K562 (cell line): Measurements from ENCODE around the gene NPAS1. TPM values are rescaled to one million over a fixed set of nuclear protein-coding genes. Genes with fewer than 3 reads are reported as not detected.

Experiments
- ATAC-seq: fragments of 200-7000 bp; cut with Tn5 transposase; 3 replicates; pipeline ENCODE4 v1.9.1; 2020; ENCODE audit warnings: moderate library complexity
- BruUV-seq: library from RNA; stranded (reverse); fragments of 400-500 nt; replicated peaks from 2 replicates; lab custom pipeline; 2021; lab: Mats Ljungman, UMichigan
- CTCF ChIA-PET: fragments of 300-600 bp; formaldehyde crosslinking; extraction: SDS; loops from one replicate; lab custom pipeline; 2021; ENCODE audit warnings: low intra/inter-chr PET ratio; lab: Yijun Ruan, JAX
- POLR2A ChIA-PET: fragments of 300-600, 350-650 bp; sonication (Branson Sonifier 250); formaldehyde crosslinking; extraction: SDS; loops from one replicate; lab custom pipeline; 2021; ENCODE audit warnings: antibody characterized with exemption, inconsistent platforms; lab: Yijun Ruan, JAX
- DNase-seq, 4 experiments: peaks; one replicate each; pipeline versions ENCODE4 v3.0.0 to v3.0.0-alpha.2; 2011 to 2018; ENCODE audit warnings: low spot score in 3 of 4, mixed read lengths in 3 of 4; ENCODE audit errors: extremely low read depth in 1 of 4
- FAIRE-seq: peaks from 2 replicates; lab custom pipeline; 2011; peaks lifted over from hg19 to GRCh38; lab: Jason Lieb, UNC
- H2AFZ ChIP-seq: 2 replicates; pipeline ENCODE4 v1.6.0; 2011; ENCODE audit warnings: low read depth, low read length, control low read depth, inconsistent platforms
- H3K27ac ChIP-seq: fragments of 200-600 bp; 3 replicates; pipeline ENCODE4 v1.8.0; 2011; ENCODE audit warnings: low read depth, mild to moderate bottlenecking, control low read depth, inconsistent platforms, low read length, moderate library complexity, mixed read lengths; ENCODE audit errors: extremely low read depth
- H3K27me3 ChIP-seq, 2 experiments: fragments of 300-600 bp in 1 of 2; 2 replicates in 1 of 2; 3 replicates in 1 of 2; pipeline versions ENCODE4 v1.6.0 to v1.8.0; 2011; ENCODE audit warnings: inconsistent platforms in 2 of 2, low read length in 2 of 2, mild to moderate bottlenecking in 1 of 2, mixed read lengths in 1 of 2, moderate library complexity in 1 of 2; ENCODE audit not compliant: control insufficient read depth in 2 of 2, insufficient read depth in 2 of 2
- H3K36me3 ChIP-seq: fragments of 300-600 bp; 3 replicates; pipeline ENCODE4 v1.8.0; 2011; ENCODE audit warnings: mild to moderate bottlenecking, low read length, inconsistent platforms; ENCODE audit not compliant: control insufficient read depth, insufficient read depth
- H3K4me1 ChIP-seq, 2 experiments: fragments of 200-600 bp in 1 of 2; replicated peaks in 1 of 2; 2 replicates in 1 of 2; 3 replicates in 1 of 2; pipeline versions ENCODE4 v1.5.1 to v1.8.0; 2011; ENCODE audit warnings: inconsistent platforms in 2 of 2, low read length in 2 of 2, mild to moderate bottlenecking in 1 of 2, mixed read lengths in 1 of 2, moderate library complexity in 1 of 2; ENCODE audit not compliant: control insufficient read depth in 2 of 2, insufficient read depth in 2 of 2
- H3K4me2 ChIP-seq: 2 replicates; pipeline ENCODE4 v1.6.1; 2011; ENCODE audit warnings: low read length, control low read depth, inconsistent platforms, mixed read lengths; ENCODE audit not compliant: insufficient read depth
- H3K4me3 ChIP-seq: fragments of 200-600 bp; sonication (generic), shearing (Covaris generic); 2 replicates; pipeline ENCODE4 v1.5.1; 2016; ENCODE audit warnings: control low read depth, inconsistent platforms
- H3K79me2 ChIP-seq: fragments of 200-600 bp; 3 replicates; pipeline ENCODE4 v1.8.0; 2011; ENCODE audit warnings: low read length, inconsistent platforms; ENCODE audit not compliant: control insufficient read depth, insufficient read depth
- H3K9ac ChIP-seq, 2 experiments: 2 replicates each; pipeline versions ENCODE4 v1.6.0 to v1.6.1; 2011; ENCODE audit warnings: low read depth in 2 of 2, low read length in 2 of 2, control low read depth in 1 of 2, inconsistent platforms in 1 of 2, mild to moderate bottlenecking in 1 of 2, mixed read lengths in 1 of 2; ENCODE audit not compliant: insufficient read depth in 1 of 2
- H3K9me1 ChIP-seq: one replicate; pipeline ENCODE4 v1.6.0; 2011; ENCODE audit warnings: inconsistent platforms, mild to moderate bottlenecking, low read length, moderate library complexity; ENCODE audit not compliant: control insufficient read depth, insufficient read depth
- H3K9me3 ChIP-seq: replicated peaks from 2 replicates; pipeline ENCODE4 v1.5.1; 2011; ENCODE audit warnings: low read depth, low read length, inconsistent platforms; ENCODE audit not compliant: control insufficient read depth, insufficient read depth
- H4K20me1 ChIP-seq: replicated peaks from 2 replicates; pipeline ENCODE4 v1.6.1; 2011; ENCODE audit warnings: low read length, inconsistent platforms, mixed read lengths; ENCODE audit not compliant: control insufficient read depth, insufficient read depth
- CHD2 ChIP-seq: IDR thresholded peaks from 2 replicates; pipeline ENCODE4 v1.6.1; 2011; ENCODE audit warnings: low read depth, low read length
- CHD4 ChIP-seq: fragments of 200-600 bp; sonication (generic); IDR thresholded peaks from 3 replicates; pipeline ENCODE4 v1.6.1; 2012; ENCODE audit warnings: low read depth, mild to moderate bottlenecking, mixed read lengths, low read length, inconsistent platforms; ENCODE audit not compliant: insufficient read depth, insufficient replicate concordance, poor library complexity, severe bottlenecking
- GATA2 ChIP-seq: sonication (generic); formaldehyde crosslinking; IDR thresholded peaks from 2 replicates; pipeline ENCODE4 v1.4.0; 2020; ENCODE audit warnings: mild to moderate bottlenecking, missing genetic modification reagents
- HDAC1 ChIP-seq, 2 experiments: fragments of 450-650 bp; IDR thresholded peaks; 2 replicates each; pipeline ENCODE4 v1.6.1; 2016 to 2017; ENCODE audit warnings: inconsistent platforms in 1 of 2, mild to moderate bottlenecking in 1 of 2, moderate library complexity in 1 of 2
- MBD2 ChIP-seq: sonication (generic); IDR thresholded peaks from 2 replicates; pipeline ENCODE4 v1.6.1; 2016; ENCODE audit warnings: low read depth, borderline replicate concordance
- MTA3 ChIP-seq: fragments of 450-650 bp; formaldehyde crosslinking; IDR thresholded peaks from 2 replicates; pipeline ENCODE4 v1.6.1; 2017; ENCODE audit warnings: mild to moderate bottlenecking, borderline replicate concordance
- PCBP1 ChIP-seq: fragments of 200-400 bp; formaldehyde crosslinking; IDR thresholded peaks from 2 replicates; pipeline ENCODE4 v1.6.1; 2018; ENCODE audit warnings: mild to moderate bottlenecking, low read depth, low read length; ENCODE audit not compliant: poor library complexity, severe bottlenecking
- RBM17 ChIP-seq: fragments of 200-400 bp; formaldehyde crosslinking; IDR thresholded peaks from 2 replicates; pipeline ENCODE4 v1.6.1; 2017; ENCODE audit warnings: low read depth, mild to moderate bottlenecking, low read length, borderline replicate concordance
- RFX5 ChIP-seq: IDR thresholded peaks from 2 replicates; pipeline ENCODE4 v1.6.1; 2011; ENCODE audit warnings: low read depth, mild to moderate bottlenecking, improper control_type of control experiment, low read length
- SAFB2 ChIP-seq: fragments of 200-400 bp; formaldehyde crosslinking; IDR thresholded peaks from 2 replicates; pipeline ENCODE4 v1.6.1; 2018; ENCODE audit warnings: borderline replicate concordance, low read length, low read depth, moderate library complexity; ENCODE audit not compliant: severe bottlenecking
- SMC3 ChIP-seq: conservative IDR thresholded peaks from 2 replicates; pipeline ENCODE4 v1.6.1; 2011; ENCODE audit warnings: low read depth, low read length, improper control_type of control experiment; ENCODE audit not compliant: insufficient read depth
- TCF7 ChIP-seq: sonication (generic); IDR thresholded peaks from 2 replicates; pipeline ENCODE4 v1.6.1; 2016; ENCODE audit warnings: antibody characterized with exemption, borderline replicate concordance
- YBX1 ChIP-seq: fragments of 450-650 bp; IDR thresholded peaks from 2 replicates; pipeline ENCODE4 v1.7.1; 2016; ENCODE audit warnings: mild to moderate bottlenecking
- ZNF184 ChIP-seq: sonication (generic); formaldehyde crosslinking; IDR thresholded peaks from 2 replicates; pipeline ENCODE4 v1.5.0; 2020; ENCODE audit warnings: missing genetic modification reagents
- ZNF584 ChIP-seq: fragments of 200-800 bp; sonication (Bioruptor generic); IDR thresholded peaks from 2 replicates; pipeline ENCODE4 v1.6.1; 2016; ENCODE audit warnings: low read depth, mild to moderate bottlenecking, missing genetic modification characterization, missing compliant biosample characterization
- ZNF77 ChIP-seq: fragments of 250-450 bp; sonication (Bioruptor Pico); IDR thresholded peaks from 2 replicates; pipeline ENCODE4 v1.5.0; 2020
- WGBS: fragments of 100-300 bp; shearing (Covaris generic); methylation state at CpG from one replicate; pipeline ENCODE4 v1.1.6; 2016; ENCODE audit warnings: low coverage, mixed read lengths; ENCODE audit not compliant: insufficient coverage; ENCODE audit errors: missing lambda C conversion rate; 5-methylcytosine and 5-hydroxymethylcytosine counted together
- in situ Hi-C: fragments of 300-500 bp; cut with MboI; formaldehyde crosslinking; loops from 4 replicates; pipeline ENCODE4 v1.15.0; 2018; ENCODE audit warnings: inconsistent platforms, mixed read lengths
- intact Hi-C: fragments of 100-400 bp; cut with micrococcal nuclease; formaldehyde crosslinking; loops from 2 replicates; pipeline ENCODE4 v1.14.2; 2022
- polyA plus RNA-seq, 8 experiments: library from polyadenylated mRNA; depleted of rRNA in 4 of 8; stranded (reverse) in 5 of 8; unstranded in 3 of 8; fragments of >200 nt; fragmentation: Nextera tagmentation in 2 of 8; fragmentation: Illumina TruSeq in 1 of 8; extraction: Ambion mirVana in 2 of 8; extraction: Trizol in 1 of 8; gene quantifications; 2 replicates each; pipeline versions ENCODE4 v1.2.1 to v1.2.3, GENCODE V29; 2011 to 2014; ENCODE audit warnings: inconsistent platforms in 1 of 8, missing spikeins in 1 of 8
- total RNA-seq, 7 experiments: library from RNA; depleted of rRNA in 6 of 7; stranded (reverse); fragments of >200 nt in 6 of 7; fragmentation: Illumina TruSeq in 2 of 7; extraction: Trizol in 2 of 7; gene quantifications; 2 replicates each; pipeline versions ENCODE4 v1.2.1 to v1.2.3, GENCODE V29; 2011 to 2021; ENCODE audit warnings: low replicate concordance in 1 of 7

Gene NPAS1
- total and polyA plus RNA-seq, 9 of the 15 experiments (the other 6 are each of a cell fraction or from before 2014, with no cell fraction given) = 0.58 to 5.3 (median 2.0) TPM; not detected in 2

DNA sequence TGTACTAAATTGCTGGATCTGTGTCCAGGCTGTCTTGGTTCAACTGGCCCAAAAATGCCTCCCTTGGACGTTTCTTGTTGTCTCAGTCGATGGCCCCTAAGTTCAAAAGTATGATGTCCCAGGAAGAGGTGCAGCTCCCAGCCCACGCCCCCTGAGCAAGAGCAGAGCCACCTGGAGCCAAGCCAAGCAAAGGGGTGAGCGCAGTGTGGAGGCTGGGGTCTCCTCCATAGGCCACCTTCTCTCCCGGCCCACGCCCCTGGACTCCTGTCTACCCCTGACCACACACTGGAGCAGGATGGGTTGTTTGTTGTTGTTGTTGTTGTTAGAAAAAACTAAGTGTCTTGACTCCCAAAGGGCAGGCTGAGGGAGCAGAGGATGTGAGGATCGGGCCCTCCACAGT lies 26.0 kb upstream of the NPAS1 start:
- CTCF ChIA-PET = no interaction called here
- Histone ChIP-seq H3K9ac (no peak overlapping the region), H2AFZ (no peak overlapping the region), H3K79me2 (no peaks in the 10 kb centered on the region; the same call in 2 of the 3 replicates), H3K27me3 (no peaks in the 10 kb centered on the region), H3K27ac (no peak overlapping the region), H3K4me2 (no peak overlapping the region), H3K9me3 (no peaks in the 10 kb centered on the region), H3K9me1 (no peaks in the 10 kb centered on the region), H3K36me3 (peaks cover 57% of the 10 kb centered on the region; the same call in 2 of the 3 replicates), H3K4me1 (peaks cover 8 to 22% of the 10 kb centered on the region in 2 experiments; a peak in 4 of 5 replicates), H4K20me1 (0 out of 2 replicates have a peak, but pooled peaks cover 6% of the 10 kb centered on the region), H3K4me3 (no peak overlapping the region)
- TF ChIP-seq MBD2 (no peak), PCBP1 (no peak), HDAC1 (IDR thresholded peaks at IDR 0.05) (no peak), CHD4 (no peak), RFX5 (no peak), CHD2 (no peak), YBX1 (no peak), ZNF77 (CRISPR knock-in tag) (no peak), GATA2 (CRISPR knock-in tag) (no peak), RBM17 (no peak), SMC3 (no peak), SAFB2 (no peak), MTA3 (no peak), ZNF184 (CRISPR knock-in tag) (no peak), ZNF584 (no peak), TCF7 (no peak)
- intact Hi-C loops (no loop called here), in situ Hi-C loops (loop anchor here (5.0 to 10.0 kb wide), 2 partner anchors 141 to 239 kb away; partner anchors contain the start of gene AP2S1)
- WGBS = 93% methylated on average over 5 of the region's 7 CpGs
- FAIRE-seq (no peak), ATAC-seq (no peak), DNase-seq (no peak)
- POLR2A ChIA-PET = no interaction called here
- no TSS peak for BruUV-seq
